Fibroblast of lung (primary cell): ENCODE measurements around the gene ANKRD16. TPM values are rescaled to one million over a fixed set of nuclear protein-coding genes. Genes with fewer than 3 reads are reported as not detected.

Experiments
- polyA plus RNA-seq, 2 donors: library from polyadenylated mRNA; depleted of rRNA in 1 of 2; stranded (reverse) in 1 of 2; unstranded in 1 of 2; fragments of >200 nt; gene quantifications; 2 replicates each; pipeline ENCODE4 v1.2.1, GENCODE V29; 2011 to 2012; ENCODE audit warnings: missing spikeins in 1 of 2
- total RNA-seq: library from RNA; depleted of rRNA; stranded (reverse); fragments of >200 nt; gene quantifications from 2 replicates; pipeline ENCODE4 v1.2.1, GENCODE V29; 2014

Gene ANKRD16
- total and polyA plus RNA-seq, 2 donors (not counting 1 experiment from before 2014, with no cell fraction given), result 4.0 to 9.9 TPM

Other genes with a start within 250 kb of the ANKRD16 start
- gene ASB13, start 223.3 kb downstream of the ANKRD16 start, total RNA-seq, result 9.8 and 15.4 TPM in 2 replicates
- gene ASB13, start 223.3 kb downstream of the ANKRD16 start, polyA plus RNA-seq, result 5.4 and 7.3 TPM in 2 replicates
- gene TASOR2, start 205.1 kb downstream of the ANKRD16 start, total RNA-seq, result 77.9 and 85.3 TPM in 2 replicates
- gene TASOR2, start 205.1 kb downstream of the ANKRD16 start, polyA plus RNA-seq, result 37.0 and 41.1 TPM in 2 replicates
- gene GDI2, start 76.5 kb downstream of the ANKRD16 start, total RNA-seq, result 474 and 483 TPM in 2 replicates
- gene GDI2, start 76.5 kb downstream of the ANKRD16 start, polyA plus RNA-seq, result 287 and 291 TPM in 2 replicates
- 95.0 and 97.8 TPM in 2 replicates for gene FBH1, start 350 bp upstream of the ANKRD16 start, total RNA-seq
- 53.6 and 59.4 TPM in 2 replicates for gene FBH1, start 350 bp upstream of the ANKRD16 start, polyA plus RNA-seq
- 9.2 and 13.7 TPM in 2 replicates for gene IL15RA, start 87.7 kb upstream of the ANKRD16 start, total RNA-seq
- gene IL15RA, start 87.7 kb upstream of the ANKRD16 start, polyA plus RNA-seq, result 5.9 and 8.4 TPM in 2 replicates
- not detected in 2 replicates for gene IL2RA, start 172.5 kb upstream of the ANKRD16 start, total RNA-seq
- not detected in 2 replicates for gene IL2RA, start 172.5 kb upstream of the ANKRD16 start, polyA plus RNA-seq
- 46.1 and 56.8 TPM in 2 replicates for gene RBM17, start 199.1 kb upstream of the ANKRD16 start, total RNA-seq
- 28.9 and 32.5 TPM in 2 replicates for gene RBM17, start 199.1 kb upstream of the ANKRD16 start, polyA plus RNA-seq